K562 (cell line): ENCODE measurements around the gene IRF3. TPM values are rescaled to one million over a fixed set of nuclear protein-coding genes. Genes with fewer than 3 reads are reported as not detected.

ENCODE experiments used
- CC2D1A ChIP-seq: fragments of 450-650 bp; IDR thresholded peaks from 2 replicates; pipeline ENCODE4 v1.6.1; 2017; ENCODE audit warnings: mild to moderate bottlenecking
- DPF2 ChIP-seq: fragments of 450-650 bp; IDR thresholded peaks from 2 replicates; pipeline ENCODE4 v1.6.1; 2016
- HMG20B ChIP-seq: fragments of 250-450 bp; sonication (Bioruptor Pico); IDR thresholded peaks from 2 replicates; pipeline ENCODE4 v1.5.0; 2021; ENCODE audit warnings: mild to moderate bottlenecking
- NR2F6 ChIP-seq: fragments of 450-650 bp; formaldehyde crosslinking; IDR thresholded peaks from 2 replicates; pipeline ENCODE4 v1.4.0; 2020; ENCODE audit warnings: mild to moderate bottlenecking
- POLR2B ChIP-seq: fragments of 450-650 bp; IDR thresholded peaks from 2 replicates; pipeline ENCODE4 v1.6.1; 2018; ENCODE audit warnings: low read depth; ENCODE audit not compliant: partially characterized antibody
- RCOR1 ChIP-seq, 2 experiments: IDR thresholded peaks; 2 replicates each; pipeline ENCODE4 v1.6.1; 2012; ENCODE audit warnings: low read depth in 2 of 2, low read length in 2 of 2, borderline replicate concordance in 1 of 2, improper control_type of control experiment in 1 of 2
- RFX5 ChIP-seq: IDR thresholded peaks from 2 replicates; pipeline ENCODE4 v1.6.1; 2011; ENCODE audit warnings: low read depth, mild to moderate bottlenecking, improper control_type of control experiment, low read length
- SMAD1 ChIP-seq: fragments of 150-350 bp; IDR thresholded peaks from 2 replicates; pipeline ENCODE4 v1.6.1; 2014; ENCODE audit warnings: low read length, low read depth; ENCODE audit not compliant: partially characterized antibody
- SRF ChIP-seq, 2 experiments: fragments of 250-450, 450-650 bp in 1 of 2; sonication (Bioruptor Pico) in 1 of 2; sonication (generic) in 1 of 2; formaldehyde crosslinking; IDR thresholded peaks; 2 replicates each; pipeline versions ENCODE4 v1.5.0 to v1.5.1; 2020 to 2022; ENCODE audit warnings: mild to moderate bottlenecking in 1 of 2, missing genetic modification reagents in 1 of 2
- ZC3H11A ChIP-seq: IDR thresholded peaks from 2 replicates; pipeline ENCODE4 v1.6.1; 2012; ENCODE audit warnings: low read depth, low read length, improper control_type of control experiment
- ZNF121 ChIP-seq: sonication (generic); formaldehyde crosslinking; conservative IDR thresholded peaks from 2 replicates; pipeline ENCODE4 v1.8.0; 2022; ENCODE audit warnings: missing genetic modification reagents
- polyA plus RNA-seq, 8 experiments: library from polyadenylated mRNA; depleted of rRNA in 4 of 8; stranded (reverse) in 5 of 8; unstranded in 3 of 8; fragments of >200 nt; fragmentation: Nextera tagmentation in 2 of 8; fragmentation: Illumina TruSeq in 1 of 8; extraction: Ambion mirVana in 2 of 8; extraction: Trizol in 1 of 8; gene quantifications; 2 replicates each; pipeline versions ENCODE4 v1.2.1 to v1.2.3, GENCODE V29; 2011 to 2014; ENCODE audit warnings: inconsistent platforms in 1 of 8, missing spikeins in 1 of 8
- total RNA-seq, 7 experiments: library from RNA; depleted of rRNA in 6 of 7; stranded (reverse); fragments of >200 nt in 6 of 7; fragmentation: Illumina TruSeq in 2 of 7; extraction: Trizol in 2 of 7; gene quantifications; 2 replicates each; pipeline versions ENCODE4 v1.2.1 to v1.2.3, GENCODE V29; 2011 to 2021; ENCODE audit warnings: low replicate concordance in 1 of 7
- TF ChIP-seq, protein P1 (sequence below): fragments of 250-450 bp; sonication (Bioruptor Pico); IDR thresholded peaks from 2 replicates; pipeline ENCODE4 v1.5.0; 2021; ENCODE audit warnings: mild to moderate bottlenecking, borderline replicate concordance
- TF ChIP-seq, protein P2 (sequence below): fragments of 450-650 bp; IDR thresholded peaks from 2 replicates; pipeline ENCODE4 v1.6.1; 2016; ENCODE audit warnings: mild to moderate bottlenecking
- TF ChIP-seq, protein P3 (sequence below): fragments of 150-350 bp; IDR thresholded peaks from 2 replicates; pipeline ENCODE4 v1.6.1; 2014; ENCODE audit warnings: low read depth, mild to moderate bottlenecking, low read length, borderline replicate concordance
- TF ChIP-seq, protein P4 (sequence below): IDR thresholded peaks from 2 replicates; pipeline ENCODE4 v1.6.1; 2012; ENCODE audit warnings: low read depth, low read length, improper control_type of control experiment, borderline replicate concordance

The IRF3 gene
- total and polyA plus RNA-seq, 9 of the 15 experiments (the other 6 are each of a cell fraction or from before 2014, with no cell fraction given): 7.5 to 145 (median 65.4) TPM

DNA sequence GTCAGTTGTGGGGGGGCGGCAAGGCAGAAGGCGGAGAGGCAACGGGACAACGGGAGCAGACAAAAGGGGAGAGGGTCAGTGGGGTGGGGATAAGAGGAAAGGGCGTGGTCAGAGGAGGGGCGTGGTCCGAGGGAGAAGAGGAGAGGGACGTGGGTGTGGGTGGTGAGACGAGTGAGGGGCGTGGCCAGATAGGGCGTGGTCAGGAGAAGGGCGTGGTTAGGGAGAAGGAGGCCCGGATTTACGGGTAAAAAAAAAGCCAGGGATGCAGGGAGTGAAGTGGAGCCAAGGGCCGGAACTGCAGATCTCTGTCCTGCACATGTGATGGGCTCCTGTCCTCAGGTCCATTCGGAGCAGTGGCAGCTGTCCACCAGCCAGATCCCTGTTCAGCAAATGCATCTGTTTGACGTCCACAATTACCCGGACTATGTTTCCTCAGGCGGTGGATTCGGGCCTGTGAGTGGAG is 46.8 kb upstream of the IRF3 start (continued):
- TF ChIP-seq, protein P1, sequence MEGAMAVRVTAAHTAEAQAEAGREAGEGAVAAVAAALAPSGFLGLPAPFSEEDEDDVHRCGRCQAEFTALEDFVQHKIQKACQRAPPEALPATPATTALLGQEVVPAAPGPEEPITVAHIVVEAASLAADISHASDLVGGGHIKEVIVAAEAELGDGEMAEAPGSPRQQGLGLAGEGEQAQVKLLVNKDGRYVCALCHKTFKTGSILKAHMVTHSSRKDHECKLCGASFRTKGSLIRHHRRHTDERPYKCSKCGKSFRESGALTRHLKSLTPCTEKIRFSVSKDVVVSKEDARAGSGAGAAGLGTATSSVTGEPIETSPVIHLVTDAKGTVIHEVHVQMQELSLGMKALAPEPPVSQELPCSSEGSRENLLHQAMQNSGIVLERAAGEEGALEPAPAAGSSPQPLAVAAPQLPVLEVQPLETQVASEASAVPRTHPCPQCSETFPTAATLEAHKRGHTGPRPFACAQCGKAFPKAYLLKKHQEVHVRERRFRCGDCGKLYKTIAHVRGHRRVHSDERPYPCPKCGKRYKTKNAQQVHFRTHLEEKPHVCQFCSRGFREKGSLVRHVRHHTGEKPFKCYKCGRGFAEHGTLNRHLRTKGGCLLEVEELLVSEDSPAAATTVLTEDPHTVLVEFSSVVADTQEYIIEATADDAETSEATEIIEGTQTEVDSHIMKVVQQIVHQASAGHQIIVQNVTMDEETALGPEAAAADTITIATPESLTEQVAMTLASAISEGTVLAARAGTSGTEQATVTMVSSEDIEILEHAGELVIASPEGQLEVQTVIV (CRISPR knock-in tag): no peak
- no peak for TF ChIP-seq NR2F6 (CRISPR knock-in tag)
- TF ChIP-seq ZNF121 (CRISPR knock-in tag): no peak
- TF ChIP-seq SRF (CRISPR knock-in tag; IDR thresholded peaks at IDR 0.05): no peak
- TF ChIP-seq ZC3H11A: no peak
- TF ChIP-seq DPF2: peak; percentile 87
- TF ChIP-seq, protein P2, sequence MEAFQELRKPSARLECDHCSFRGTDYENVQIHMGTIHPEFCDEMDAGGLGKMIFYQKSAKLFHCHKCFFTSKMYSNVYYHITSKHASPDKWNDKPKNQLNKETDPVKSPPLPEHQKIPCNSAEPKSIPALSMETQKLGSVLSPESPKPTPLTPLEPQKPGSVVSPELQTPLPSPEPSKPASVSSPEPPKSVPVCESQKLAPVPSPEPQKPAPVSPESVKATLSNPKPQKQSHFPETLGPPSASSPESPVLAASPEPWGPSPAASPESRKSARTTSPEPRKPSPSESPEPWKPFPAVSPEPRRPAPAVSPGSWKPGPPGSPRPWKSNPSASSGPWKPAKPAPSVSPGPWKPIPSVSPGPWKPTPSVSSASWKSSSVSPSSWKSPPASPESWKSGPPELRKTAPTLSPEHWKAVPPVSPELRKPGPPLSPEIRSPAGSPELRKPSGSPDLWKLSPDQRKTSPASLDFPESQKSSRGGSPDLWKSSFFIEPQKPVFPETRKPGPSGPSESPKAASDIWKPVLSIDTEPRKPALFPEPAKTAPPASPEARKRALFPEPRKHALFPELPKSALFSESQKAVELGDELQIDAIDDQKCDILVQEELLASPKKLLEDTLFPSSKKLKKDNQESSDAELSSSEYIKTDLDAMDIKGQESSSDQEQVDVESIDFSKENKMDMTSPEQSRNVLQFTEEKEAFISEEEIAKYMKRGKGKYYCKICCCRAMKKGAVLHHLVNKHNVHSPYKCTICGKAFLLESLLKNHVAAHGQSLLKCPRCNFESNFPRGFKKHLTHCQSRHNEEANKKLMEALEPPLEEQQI: no peak
- no peak for TF ChIP-seq HMG20B (CRISPR knock-in tag)
- TF ChIP-seq RFX5: no peak
- TF ChIP-seq, protein P3, sequence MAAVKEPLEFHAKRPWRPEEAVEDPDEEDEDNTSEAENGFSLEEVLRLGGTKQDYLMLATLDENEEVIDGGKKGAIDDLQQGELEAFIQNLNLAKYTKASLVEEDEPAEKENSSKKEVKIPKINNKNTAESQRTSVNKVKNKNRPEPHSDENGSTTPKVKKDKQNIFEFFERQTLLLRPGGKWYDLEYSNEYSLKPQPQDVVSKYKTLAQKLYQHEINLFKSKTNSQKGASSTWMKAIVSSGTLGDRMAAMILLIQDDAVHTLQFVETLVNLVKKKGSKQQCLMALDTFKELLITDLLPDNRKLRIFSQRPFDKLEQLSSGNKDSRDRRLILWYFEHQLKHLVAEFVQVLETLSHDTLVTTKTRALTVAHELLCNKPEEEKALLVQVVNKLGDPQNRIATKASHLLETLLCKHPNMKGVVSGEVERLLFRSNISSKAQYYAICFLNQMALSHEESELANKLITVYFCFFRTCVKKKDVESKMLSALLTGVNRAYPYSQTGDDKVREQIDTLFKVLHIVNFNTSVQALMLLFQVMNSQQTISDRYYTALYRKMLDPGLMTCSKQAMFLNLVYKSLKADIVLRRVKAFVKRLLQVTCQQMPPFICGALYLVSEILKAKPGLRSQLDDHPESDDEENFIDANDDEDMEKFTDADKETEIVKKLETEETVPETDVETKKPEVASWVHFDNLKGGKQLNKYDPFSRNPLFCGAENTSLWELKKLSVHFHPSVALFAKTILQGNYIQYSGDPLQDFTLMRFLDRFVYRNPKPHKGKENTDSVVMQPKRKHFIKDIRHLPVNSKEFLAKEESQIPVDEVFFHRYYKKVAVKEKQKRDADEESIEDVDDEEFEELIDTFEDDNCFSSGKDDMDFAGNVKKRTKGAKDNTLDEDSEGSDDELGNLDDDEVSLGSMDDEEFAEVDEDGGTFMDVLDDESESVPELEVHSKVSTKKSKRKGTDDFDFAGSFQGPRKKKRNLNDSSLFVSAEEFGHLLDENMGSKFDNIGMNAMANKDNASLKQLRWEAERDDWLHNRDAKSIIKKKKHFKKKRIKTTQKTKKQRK: no peak
- TF ChIP-seq RCOR1 (IDR thresholded peaks at IDR 0.05; ENCODE audit: borderline replicate concordance in 1 of 2, low read depth in 2 of 2, low read length in 2 of 2): 0 out of 4 replicates have a peak, but pooled peaks of 1 of the 2 experiments have one; percentile 31
- peak; percentile 23 for TF ChIP-seq POLR2B
- no peak for TF ChIP-seq SMAD1
- TF ChIP-seq CC2D1A: no peak
- TF ChIP-seq, protein P4, sequence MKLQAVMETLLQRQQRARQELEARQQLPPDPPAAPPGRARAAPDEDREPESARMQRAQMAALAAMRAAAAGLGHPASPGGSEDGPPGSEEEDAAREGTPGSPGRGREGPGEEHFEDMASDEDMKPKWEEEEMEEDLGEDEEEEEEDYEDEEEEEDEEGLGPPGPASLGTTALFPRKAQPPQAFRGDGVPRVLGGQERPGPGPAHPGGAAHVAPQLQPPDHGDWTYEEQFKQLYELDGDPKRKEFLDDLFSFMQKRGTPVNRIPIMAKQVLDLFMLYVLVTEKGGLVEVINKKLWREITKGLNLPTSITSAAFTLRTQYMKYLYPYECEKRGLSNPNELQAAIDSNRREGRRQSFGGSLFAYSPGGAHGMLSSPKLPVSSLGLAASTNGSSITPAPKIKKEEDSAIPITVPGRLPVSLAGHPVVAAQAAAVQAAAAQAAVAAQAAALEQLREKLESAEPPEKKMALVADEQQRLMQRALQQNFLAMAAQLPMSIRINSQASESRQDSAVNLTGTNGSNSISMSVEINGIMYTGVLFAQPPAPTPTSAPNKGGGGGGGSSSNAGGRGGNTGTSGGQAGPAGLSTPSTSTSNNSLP: no peak
